ENCODE measurements around the gene SLC35F3.

DNA sequence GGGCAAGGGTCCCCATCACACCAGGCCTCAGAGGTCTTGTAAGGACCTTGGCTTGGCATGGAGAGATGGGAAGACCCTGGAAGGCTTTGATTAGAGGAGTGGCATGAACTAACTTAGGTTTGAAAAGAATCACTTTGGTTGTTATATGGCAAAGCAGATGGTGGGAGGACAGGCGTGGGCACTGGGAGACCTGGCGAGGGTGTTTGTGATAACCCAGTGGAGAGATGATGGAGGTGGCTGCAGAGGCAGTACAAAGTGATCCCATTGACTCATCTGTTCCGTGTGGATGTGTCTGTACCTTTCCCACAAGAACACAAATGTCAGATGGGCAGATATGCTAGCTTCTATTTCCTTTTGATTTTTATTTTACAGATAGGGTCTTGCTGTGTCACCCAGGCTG is 168.3 kb downstream of the SLC35F3 start:
- TF ChIP-seq CTCF (IDR thresholded peaks at IDR 0.05) (no peak), POLR2AphosphoS5 (IDR thresholded peaks at IDR 0.05; ENCODE audit: low read depth, low read length) (no peak)
